GM18498 (cell line): ENCODE results near the gene MVD.
"Not testable (repeated sequence)": the region's sequence is repeated elsewhere in the genome, so short reads cannot be mapped to it uniquely, and the experiment has no call there.

Experiments
- ATAC-seq: cut with Tn5 transposase; IDR thresholded peaks from one replicate; pipeline ENCODE4 v1.9.1; 2021; ENCODE audit warnings: mild to moderate bottlenecking, moderate library complexity; ENCODE audit not compliant: unreplicated experiment

MVD gene

GRCh38 chr16:88610080-88610479 lies 52.8 kb downstream of the MVD start:
- ATAC-seq = no peak

- not testable (repeated sequence) for ATAC-seq
Measured at GRCh38 chr16:88609426-88609825, 53.5 kb downstream of the MVD start.

GRCh38 chr16:88608076-88608475 lies 54.8 kb downstream of the MVD start:
- no peak for ATAC-seq

GRCh38 chr16:88606148-88606757 lies 56.6 kb downstream of the MVD start:
- no peak for ATAC-seq

- no peak for ATAC-seq
Measured at GRCh38 chr16:88605186-88606147, 57.4 kb downstream of the MVD start.

- no peak for ATAC-seq
Measured at GRCh38 chr16:88602091-88602490, 60.8 kb downstream of the MVD start.
